OCI-LY3 (cell line): Measurements from ENCODE around the gene RPH3AL.

Experiments used
- H2AFZ ChIP-seq: fragments of 200-600, 300-600 bp; shearing (Covaris generic); 2 replicates; pipeline ENCODE4 v1.6.0; 2014; ENCODE audit warnings: antibody characterized with exemption, low read depth, low read length
- H3K27ac ChIP-seq: fragments of 200-600, 300-600 bp; sonication (generic); 2 replicates; pipeline ENCODE4 v1.5.1; 2014; ENCODE audit warnings: mild to moderate bottlenecking, low read length, moderate library complexity, mixed read lengths
- H3K27me3 ChIP-seq: fragments of 200-600, 300-600 bp; sonication (generic); 2 replicates; pipeline ENCODE4 v1.6.1; 2014; ENCODE audit warnings: low read depth, low read length, mixed read lengths
- H3K36me3 ChIP-seq: fragments of 200-600, 300-600 bp; sonication (generic); replicated peaks from 2 replicates; pipeline ENCODE3; 2014; ENCODE audit warnings: low read depth, low read length, mixed read lengths
- H3K4me1 ChIP-seq: fragments of 300-600, 200-600 bp; sonication (generic); 2 replicates; pipeline ENCODE4 v1.6.1; 2014; ENCODE audit warnings: low read length, mixed read lengths
- H3K4me2 ChIP-seq: fragments of 200-600, 300-600 bp; sonication (generic); 2 replicates; pipeline ENCODE4 v1.6.1; 2014; ENCODE audit warnings: low read length, mixed read lengths
- H3K4me3 ChIP-seq: fragments of 300-600, 200-600 bp; sonication (generic); 2 replicates; pipeline ENCODE4 v1.5.1; 2014; ENCODE audit warnings: antibody characterized with exemption, mild to moderate bottlenecking, low read length, moderate library complexity
- H3K79me2 ChIP-seq: fragments of 300-600, 200-600 bp; shearing (Covaris generic); 2 replicates; pipeline ENCODE4 v1.6.1; 2014; ENCODE audit warnings: mild to moderate bottlenecking, low read length, mixed read lengths
- H3K9ac ChIP-seq: fragments of 300-600, 200-600 bp; shearing (Covaris generic); 2 replicates; pipeline ENCODE4 v1.6.0; 2014; ENCODE audit warnings: mild to moderate bottlenecking, low read length, moderate library complexity
- H3K9me3 ChIP-seq: fragments of 200-600, 300-600 bp; shearing (Covaris generic); 2 replicates; pipeline ENCODE4 v1.6.1; 2014; ENCODE audit warnings: low read length, mixed read lengths; ENCODE audit not compliant: insufficient read depth
- H4K20me1 ChIP-seq: fragments of 200-600, 300-600 bp; sonication (generic); 2 replicates; pipeline ENCODE4 v1.6.1; 2016; ENCODE audit warnings: low read length, mixed read lengths; ENCODE audit not compliant: insufficient read depth
- EZH2phosphoT487 ChIP-seq: fragments of 200-600 bp; shearing (Covaris generic); IDR thresholded peaks from 2 replicates; pipeline ENCODE4 v1.6.1; 2018; ENCODE audit warnings: antibody characterized with exemption, mixed run types, low read depth
- TF ChIP-seq, protein P1 (sequence below): fragments of 200-600, 300-600 bp; sonication (generic); IDR thresholded peaks from 2 replicates; pipeline ENCODE4 v1.5.1; 2014; ENCODE audit warnings: antibody characterized with exemption, low read length, low read depth

RPH3AL gene

DNA sequence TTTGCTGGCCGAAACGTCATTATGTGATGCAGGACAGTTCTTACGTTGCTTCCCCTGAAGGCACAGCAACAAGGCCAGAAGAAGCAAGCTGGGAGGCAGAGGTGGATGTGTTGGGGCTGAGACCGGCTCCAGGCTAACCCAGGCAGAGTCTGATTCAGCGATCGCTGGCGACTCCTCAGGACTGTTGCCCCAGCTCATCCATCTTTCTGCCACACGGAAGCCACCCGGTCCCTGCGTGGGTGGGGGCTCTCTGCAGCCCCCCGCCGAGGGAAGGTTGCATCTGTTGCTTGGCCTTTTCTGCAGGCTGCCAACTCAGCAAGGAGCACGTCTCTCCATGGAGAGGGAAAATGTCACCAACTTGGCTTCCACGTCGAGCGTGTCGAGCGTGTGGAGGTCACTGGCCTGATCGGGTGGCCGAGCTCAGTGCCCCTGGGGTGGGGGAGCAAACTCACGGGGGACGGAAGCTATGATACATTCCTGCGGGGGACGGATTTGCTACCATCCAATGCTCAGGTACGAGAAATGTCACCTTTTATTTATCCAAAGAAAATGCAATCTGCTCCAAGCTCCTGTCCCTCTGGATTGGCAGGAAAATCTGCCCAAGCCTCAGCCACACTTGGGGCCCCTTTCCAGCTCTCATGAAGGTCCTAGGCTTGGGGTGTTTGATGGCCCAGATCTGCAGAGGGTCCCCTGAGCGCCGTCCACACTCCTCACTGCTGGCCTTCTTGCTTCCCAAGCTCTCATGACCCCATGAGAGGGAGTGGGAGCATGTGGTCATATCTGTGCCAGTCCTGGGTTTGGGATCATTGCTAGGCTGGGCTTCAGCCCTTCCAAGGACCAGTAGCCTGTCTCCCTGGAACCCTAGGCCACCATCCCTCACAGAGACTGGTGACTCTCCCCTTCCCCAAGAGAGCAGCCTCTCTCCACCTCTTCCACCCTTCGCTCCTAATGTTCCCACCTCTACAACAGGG is 69.4 kb downstream of the RPH3AL start:
- H4K20me1 ChIP-seq, result no peaks in the 10 kb centered on the region
- no peak overlapping the region for H2AFZ ChIP-seq
- no peaks in the 10 kb centered on the region for H3K27me3 ChIP-seq
- H3K4me3 ChIP-seq, result no peak overlapping the region
- TF ChIP-seq EZH2phosphoT487, result no peak
- TF ChIP-seq, protein P1, sequence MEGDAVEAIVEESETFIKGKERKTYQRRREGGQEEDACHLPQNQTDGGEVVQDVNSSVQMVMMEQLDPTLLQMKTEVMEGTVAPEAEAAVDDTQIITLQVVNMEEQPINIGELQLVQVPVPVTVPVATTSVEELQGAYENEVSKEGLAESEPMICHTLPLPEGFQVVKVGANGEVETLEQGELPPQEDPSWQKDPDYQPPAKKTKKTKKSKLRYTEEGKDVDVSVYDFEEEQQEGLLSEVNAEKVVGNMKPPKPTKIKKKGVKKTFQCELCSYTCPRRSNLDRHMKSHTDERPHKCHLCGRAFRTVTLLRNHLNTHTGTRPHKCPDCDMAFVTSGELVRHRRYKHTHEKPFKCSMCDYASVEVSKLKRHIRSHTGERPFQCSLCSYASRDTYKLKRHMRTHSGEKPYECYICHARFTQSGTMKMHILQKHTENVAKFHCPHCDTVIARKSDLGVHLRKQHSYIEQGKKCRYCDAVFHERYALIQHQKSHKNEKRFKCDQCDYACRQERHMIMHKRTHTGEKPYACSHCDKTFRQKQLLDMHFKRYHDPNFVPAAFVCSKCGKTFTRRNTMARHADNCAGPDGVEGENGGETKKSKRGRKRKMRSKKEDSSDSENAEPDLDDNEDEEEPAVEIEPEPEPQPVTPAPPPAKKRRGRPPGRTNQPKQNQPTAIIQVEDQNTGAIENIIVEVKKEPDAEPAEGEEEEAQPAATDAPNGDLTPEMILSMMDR, result no peak
- H3K9me3 ChIP-seq, result no peaks in the 10 kb centered on the region
- no peaks in the 10 kb centered on the region for H3K36me3 ChIP-seq
- H3K27ac ChIP-seq, result no peak overlapping the region
- no peaks in the 10 kb centered on the region for H3K79me2 ChIP-seq
- no peak overlapping the region for H3K9ac ChIP-seq
- no peaks in the 10 kb centered on the region for H3K4me1 ChIP-seq
- no peak overlapping the region for H3K4me2 ChIP-seq

DNA sequence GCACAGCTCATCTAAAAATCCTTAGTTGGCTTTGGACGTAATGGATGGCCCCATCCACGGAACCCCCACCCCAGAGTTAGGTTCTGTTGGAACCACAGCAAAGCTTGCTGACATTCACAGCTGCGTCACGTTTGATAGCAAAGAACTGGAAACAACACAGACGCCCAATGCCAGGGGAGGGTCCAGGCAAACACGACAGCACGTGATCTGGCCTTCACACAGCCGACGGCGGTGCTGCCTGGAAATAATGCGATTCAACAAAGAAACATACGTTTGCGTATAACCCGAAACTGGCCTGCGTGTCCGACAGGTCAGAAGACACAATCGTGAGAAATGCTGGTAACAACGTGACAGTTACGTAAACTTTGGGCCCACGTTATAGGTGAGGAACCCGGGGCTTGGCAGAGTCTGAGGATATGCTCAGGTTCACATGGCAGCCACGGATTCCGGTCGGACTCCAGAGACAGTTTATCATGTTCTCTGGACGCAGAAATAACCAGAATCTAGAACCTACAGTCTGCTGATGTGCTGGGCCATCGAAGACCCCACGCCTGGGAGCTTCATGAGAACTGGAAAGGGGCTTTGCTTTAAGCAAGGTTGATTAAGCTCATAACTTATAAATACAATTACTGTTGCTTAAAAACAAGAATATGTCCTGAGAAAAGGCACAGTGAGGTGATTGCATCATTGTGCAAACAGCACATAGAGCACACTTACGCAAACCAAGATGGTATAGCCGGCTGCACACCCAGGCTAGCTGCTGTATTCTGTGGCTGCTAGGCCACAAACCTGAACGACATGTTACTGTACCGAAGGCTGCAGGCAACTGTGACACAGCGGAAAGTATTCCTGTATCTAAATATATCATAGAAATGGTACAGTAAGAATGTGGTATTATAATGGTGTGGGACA is 70.4 kb downstream of the RPH3AL start:
- no peaks in the 10 kb centered on the region for H3K27me3 ChIP-seq
- TF ChIP-seq EZH2phosphoT487, result no peak
- TF ChIP-seq, protein P1, result no peak

DNA sequence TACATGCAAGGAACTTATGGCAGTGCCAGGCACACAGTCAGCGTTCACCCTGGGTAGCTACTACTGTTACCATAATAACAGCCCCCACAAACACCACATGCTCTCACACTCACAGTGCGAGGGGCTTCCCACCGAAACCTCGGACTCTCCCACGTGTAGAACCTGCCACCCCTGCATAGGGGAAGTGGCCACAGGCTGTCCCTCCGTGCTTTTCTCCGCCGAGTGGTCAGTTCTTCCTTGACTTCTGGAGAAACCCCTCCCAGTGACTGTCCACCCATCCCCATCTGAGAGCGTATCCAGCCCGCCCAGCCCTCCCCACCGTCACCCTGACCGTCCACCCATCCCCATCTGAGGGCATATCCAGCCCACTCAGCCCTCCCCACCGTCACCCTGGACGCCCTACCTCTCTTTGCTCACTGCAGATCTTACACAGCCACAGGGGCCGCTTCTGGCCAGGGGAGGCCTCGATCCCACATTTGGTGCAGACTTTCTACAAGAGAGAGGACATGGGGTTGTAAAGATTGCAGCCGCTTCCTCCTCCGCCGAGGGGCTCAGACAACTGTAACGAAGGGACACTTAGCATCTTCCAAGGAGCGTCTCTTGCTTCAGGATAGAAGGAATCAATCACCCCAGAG is 71.1 kb downstream of the RPH3AL start:
- Histone ChIP-seq H3K9ac (no peak overlapping the region), H3K27me3 (no peaks in the 10 kb centered on the region), H3K36me3 (no peaks in the 10 kb centered on the region), H3K4me3 (no peak overlapping the region), H2AFZ (no peak overlapping the region), H4K20me1 (no peaks in the 10 kb centered on the region), H3K4me1 (no peaks in the 10 kb centered on the region), H3K79me2 (no peaks in the 10 kb centered on the region), H3K27ac (no peak overlapping the region), H3K4me2 (no peak overlapping the region), H3K9me3 (no peaks in the 10 kb centered on the region)
- TF ChIP-seq EZH2phosphoT487, result no peak
- TF ChIP-seq, protein P1, result no peak

More for the DNA sequence above, 70.4 kb downstream of the RPH3AL start:
- Histone ChIP-seq H3K4me2 (no peak overlapping the region), H3K9me3 (no peaks in the 10 kb centered on the region), H3K79me2 (no peaks in the 10 kb centered on the region), H3K36me3 (no peaks in the 10 kb centered on the region), H4K20me1 (no peaks in the 10 kb centered on the region), H3K9ac (no peak overlapping the region), H2AFZ (no peak overlapping the region), H3K4me3 (no peak overlapping the region), H3K27ac (no peak overlapping the region), H3K4me1 (no peaks in the 10 kb centered on the region)
